Psoas muscle (tissue), 8 donors: Measurements from ENCODE around the gene MCOLN1. TPM values are rescaled to one million over a fixed set of nuclear protein-coding genes. Genes with fewer than 3 reads are reported as not detected.
A peak's percentile ranks its signal among the peaks of the same experiment; 100 is the strongest.
"Not testable (repeated sequence)": the region's sequence is repeated elsewhere in the genome, so short reads cannot be mapped to it uniquely, and the experiment has no call there.

Source experiments
- ATAC-seq, 4 donors: fragments of 200-7000 bp; cut with Tn5 transposase; one replicate each; pipeline ENCODE4 v1.9.1; 2020; ENCODE audit warnings: moderate library complexity in 3 of 4, mild to moderate bottlenecking in 2 of 4
- DNase-seq, 2 donors: peaks; one replicate each; pipeline ENCODE4 v3.0.0-alpha.2; 2020
- H3K27ac ChIP-seq: fragments of 200-600 bp; one replicate; pipeline ENCODE4 v1.8.0; 2022
- H3K27me3 ChIP-seq, 3 donors: fragments of 200-600 bp in 1 of 3; one replicate each; pipeline versions ENCODE4 v1.6.1 to v1.8.0; 2013 to 2022; ENCODE audit warnings: low read length in 2 of 3, mild to moderate bottlenecking in 2 of 3, moderate library complexity in 1 of 3; ENCODE audit not compliant: insufficient read depth in 3 of 3
- H3K36me3 ChIP-seq, 2 donors: fragments of 200-600 bp in 1 of 2; one replicate each; pipeline versions ENCODE4 v1.6.1 to v1.8.0; 2013 to 2022; ENCODE audit warnings: low read depth in 1 of 2, mild to moderate bottlenecking in 1 of 2, moderate library complexity in 1 of 2; ENCODE audit not compliant: insufficient read depth in 1 of 2
- H3K4me1 ChIP-seq: fragments of 200-600 bp; one replicate; pipeline ENCODE4 v1.8.0; 2022
- H3K4me3 ChIP-seq: fragments of 200-600 bp; one replicate; pipeline ENCODE4 v1.8.0; 2022; ENCODE audit warnings: mild to moderate bottlenecking
- H3K9me3 ChIP-seq: fragments of 200-600 bp; one replicate; pipeline ENCODE4 v1.8.0; 2022
- CTCF ChIP-seq: fragments of 200-600 bp; IDR thresholded peaks from one replicate; pipeline ENCODE4 v1.8.0; 2022; ENCODE audit warnings: antibody characterized with exemption
- WGBS, 3 donors: extraction: QIAGEN DNeasy Blood & Tissue Kit; methylation state at CpG; one replicate each; pipeline versions ENCODE4 v1.1.6 to v1.1.7; 2013; 5-methylcytosine and 5-hydroxymethylcytosine counted together
- intact Hi-C, 2 donors: fragments of 100-400 bp; cut with DNase I; formaldehyde crosslinking; loops; one replicate each; pipeline versions ENCODE4 v1.11.0 to v1.14.2; 2022
- polyA plus RNA-seq, 3 donors: library from polyadenylated mRNA; stranded (reverse); fragments of 200-250 nt; gene quantifications; one replicate each; pipeline ENCODE4 v1.2.3, GENCODE V29; 2013
- total RNA-seq, 4 donors: library from RNA; stranded (reverse); fragmentation: NEBNext Ultra II Directional in 2 of 4; extraction: Animal tissue kit (Norgen Biotek cat#: 25700) in 2 of 4; gene quantifications; one replicate each; pipeline versions ENCODE4 v1.2.1 to v1.2.4, GENCODE V29; 2021 to 2023
- donor health status: healthy with polysubstance abuse.
- donor health status: DM: no; HTN: no; CAD: no; lungs with moderate emphysema.
- donor health status: Bipolar disorder and iron deficiency.
- donor health status: healthy.
- donor health status: DM: yes; HTN: yes; CAD: no.
- donor health status: DM: no; HTN: no; CAD: no.
- donor health status: DM: no; HTN: no; CAD: no.
- donor health status: DM: yes; HTN: yes; CAD: no.

The MCOLN1 gene
- total and polyA plus RNA-seq, 7 donors: 15.4 to 28.6 (median 17.8) TPM

GRCh38 chr19:7535998-7536695 lies 13.7 kb downstream of the MCOLN1 start:
- Histone ChIP-seq H3K4me3 (peak overlapping the region; percentile 91), H3K27ac (peak overlapping the region; percentile 86), H3K9me3 (no peaks in the 10 kb centered on the region), H3K27me3 (no peaks in the 10 kb centered on the region), H3K4me1 (peaks cover 11% of the 10 kb centered on the region), H3K36me3 (peaks cover 3 to 49% of the 10 kb centered on the region in 2 donors)
- no peak for DNase-seq
- WGBS, 3 donors: 19 to 24% (median 20%) methylated on average over 28 to 30 of the region's 30 CpGs
- intact Hi-C loops: loop anchor here in 1 of 2 donors (10.0 kb wide), 1 partner anchor 141 kb away; no protein-coding TSS in a partner anchor
- no peak for ATAC-seq
- no peak for TF ChIP-seq CTCF

GRCh38 chr19:7538990-7539389 lies 16.6 kb downstream of the MCOLN1 start:
- 97 to 100% (median 97%) methylated on average over 5 of the region's 5 CpGs for WGBS, 3 donors
- ATAC-seq, DNase-seq, H3K4me1 ChIP-seq, H3K27ac ChIP-seq, H3K9me3 ChIP-seq, H3K27me3 ChIP-seq, H3K4me3 ChIP-seq: not testable (repeated sequence)
- intact Hi-C loops: loop anchor here in 1 of 2 donors (10.0 kb wide), 1 partner anchor 144 kb away; no protein-coding TSS in a partner anchor
- H3K36me3 ChIP-seq: peaks cover 7 to 70% of the 10 kb centered on the region in 2 donors

- intact Hi-C loops: loop anchor here in 1 of 2 donors (10.0 kb wide), 1 partner anchor 145 kb away; no protein-coding TSS in a partner anchor
- Histone ChIP-seq H3K27me3 (no peaks in the 10 kb centered on the region), H3K36me3 (peaks cover 7 to 78% of the 10 kb centered on the region in 2 donors), H3K27ac (no peak overlapping the region), H3K4me3 (no peak overlapping the region), H3K4me1 (peaks cover 6% of the 10 kb centered on the region), H3K9me3 (no peaks in the 10 kb centered on the region)
- ATAC-seq: no peak
- 92 to 94% (median 93%) methylated on average over 24 to 28 of the region's 28 CpGs for WGBS, 3 donors
- no peak for TF ChIP-seq CTCF
- no peak for DNase-seq
Observed at GRCh38 chr19:7539827-7540425, 17.5 kb downstream of the MCOLN1 start.

- intact Hi-C loops: no loop called here
- WGBS, 3 donors: 83 to 86% (median 85%) methylated on average over 37 to 39 of the region's 39 CpGs
- peaks cover 6% of the 10 kb centered on the region for H3K4me1 ChIP-seq
- H3K36me3 ChIP-seq: peaks cover 7 to 85% of the 10 kb centered on the region in 2 donors
- no peaks in the 10 kb centered on the region for H3K27me3 ChIP-seq
- H3K4me3 ChIP-seq: no peak overlapping the region
- H3K9me3 ChIP-seq: no peaks in the 10 kb centered on the region
- H3K27ac ChIP-seq: no peak overlapping the region
- no peak for ATAC-seq
- DNase-seq: no peak
- TF ChIP-seq CTCF: no peak
Observed at GRCh38 chr19:7540761-7541474, 18.5 kb downstream of the MCOLN1 start.

GRCh38 chr19:7541475-7541824 lies 19.0 kb downstream of the MCOLN1 start:
- no peaks in the 10 kb centered on the region for H3K27me3 ChIP-seq
- no peak overlapping the region for H3K27ac ChIP-seq
- DNase-seq: no peak
- no peak for ATAC-seq
- H3K4me1 ChIP-seq: peaks cover 3% of the 10 kb centered on the region
- 93 to 94% (median 93%) methylated on average over 12 to 15 of the region's 15 CpGs for WGBS, 3 donors
- H3K4me3 ChIP-seq: no peak overlapping the region
- intact Hi-C loops: no loop called here
- H3K9me3 ChIP-seq: no peaks in the 10 kb centered on the region
- H3K36me3 ChIP-seq: peaks cover 7 to 85% of the 10 kb centered on the region in 2 donors
- no peak for TF ChIP-seq CTCF
